GM21737 (cell line): ENCODE results near the gene IER2.

Experiments used
- ATAC-seq: cut with Tn5 transposase; IDR thresholded peaks from one replicate; pipeline ENCODE4 v1.9.1; 2021; ENCODE audit warnings: mild to moderate bottlenecking, moderate library complexity; ENCODE audit not compliant: unreplicated experiment

Gene IER2

GRCh38 chr19:13118424-13119193, 31.6 kb upstream of the IER2 start:
- ATAC-seq, result no peak

GRCh38 chr19:13119627-13120026, 30.6 kb upstream of the IER2 start:
- no peak for ATAC-seq

DNA sequence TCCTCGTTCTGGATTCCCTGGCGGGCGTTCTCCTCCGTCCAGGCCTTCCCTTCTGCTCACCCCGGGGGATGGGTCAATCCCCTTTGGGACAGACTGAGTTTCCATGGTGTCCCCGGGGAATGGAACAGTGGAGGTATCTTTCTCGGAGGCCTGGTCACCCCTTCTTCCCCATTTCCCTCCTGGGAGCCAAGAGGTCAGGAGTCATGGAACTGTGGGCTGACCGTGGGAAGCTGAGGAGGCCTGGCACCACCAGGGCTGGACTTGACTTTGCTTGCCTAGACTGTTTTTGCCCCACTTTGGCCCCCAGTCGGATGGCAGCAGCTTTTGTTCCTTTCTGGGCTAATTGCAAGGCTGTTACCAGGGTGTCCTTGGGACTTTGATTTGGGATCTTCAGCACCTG, 30.2 kb upstream of the IER2 start:
- ATAC-seq, result no peak

GRCh38 chr19:13120817-13121216, 29.4 kb upstream of the IER2 start:
- ATAC-seq, result no peak

GRCh38 chr19:13121551-13122274, 28.5 kb upstream of the IER2 start:
- ATAC-seq, result no peak

DNA sequence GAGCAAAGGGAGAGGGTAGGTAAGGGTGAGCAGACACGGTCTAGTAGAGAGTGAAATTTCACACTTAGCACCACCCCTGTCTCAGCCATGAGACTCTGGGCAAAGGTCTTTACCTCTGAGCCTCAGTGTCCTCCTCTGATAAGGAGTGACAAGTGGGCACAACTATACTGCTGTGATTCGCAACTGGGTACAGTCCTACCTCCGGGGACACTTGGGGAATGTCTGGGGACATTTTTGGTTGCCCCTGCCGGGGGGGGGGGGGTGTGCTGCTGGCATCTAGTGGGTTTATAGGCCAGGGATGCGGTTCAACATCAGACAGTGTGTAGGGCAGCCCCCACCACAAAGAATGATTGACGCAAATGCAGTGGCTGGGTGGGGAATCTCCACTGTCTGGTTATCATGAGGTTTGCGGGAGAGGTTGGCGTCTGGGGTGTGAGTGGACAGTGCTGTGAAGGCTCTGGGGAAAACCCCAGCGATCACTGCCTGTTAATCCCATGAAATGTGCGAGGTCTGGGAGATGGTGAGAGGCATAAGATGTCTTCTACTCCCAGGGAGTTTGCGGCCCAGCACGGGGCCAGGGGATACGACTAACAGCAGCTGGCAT, 27.8 kb upstream of the IER2 start:
- ATAC-seq, result no peak

DNA sequence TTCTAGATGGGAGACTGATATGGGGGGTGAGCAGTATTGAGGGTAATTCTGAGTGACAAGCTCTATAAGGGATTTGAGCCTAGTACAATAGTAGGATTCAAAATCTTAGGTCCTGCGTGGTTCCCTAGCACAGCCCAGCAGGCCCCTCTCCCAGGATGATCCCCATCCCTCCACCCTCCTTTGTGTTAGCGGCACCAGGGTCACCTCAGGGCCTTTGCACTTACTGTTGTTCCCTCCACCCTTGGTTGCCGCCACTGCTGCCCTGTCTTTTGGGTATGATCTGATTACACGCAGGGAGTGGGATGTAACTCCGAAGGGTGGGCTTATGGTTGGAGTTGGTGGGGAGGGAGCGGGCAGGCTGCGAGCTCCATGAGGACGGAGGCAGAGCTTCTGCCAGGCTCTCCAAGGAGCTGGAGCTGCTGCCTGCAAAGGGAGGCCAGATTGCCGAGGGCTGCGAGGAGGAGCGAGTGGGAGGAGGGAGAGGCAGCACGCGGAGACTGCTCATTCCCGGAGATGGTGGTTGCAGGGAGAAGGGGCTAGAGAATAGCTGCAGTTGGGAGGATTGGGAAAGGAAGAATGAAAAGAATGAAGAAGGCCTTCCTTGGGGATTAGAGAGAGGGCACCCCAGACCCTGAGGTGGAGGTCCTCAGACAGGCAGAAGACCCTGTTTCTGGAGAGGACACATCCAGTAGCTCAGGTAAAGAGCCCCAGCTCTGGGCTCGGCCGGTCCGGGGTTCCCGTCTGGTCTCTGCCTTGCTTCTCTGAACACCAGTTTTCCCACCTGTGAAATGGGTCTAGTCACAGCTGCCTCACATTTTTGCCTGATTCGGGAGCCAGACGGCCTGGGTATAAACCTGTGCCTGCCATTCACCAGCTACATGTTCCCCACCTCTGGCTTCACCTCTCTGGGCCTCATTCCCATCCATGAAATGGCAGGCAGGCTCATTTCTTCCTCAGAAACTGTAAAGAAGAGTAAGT, 26.9 kb upstream of the IER2 start:
- no peak for ATAC-seq

- no peak for ATAC-seq
These were observed 23.2 kb upstream of the IER2 start for GRCh38 chr19:13127051-13127450.

DNA sequence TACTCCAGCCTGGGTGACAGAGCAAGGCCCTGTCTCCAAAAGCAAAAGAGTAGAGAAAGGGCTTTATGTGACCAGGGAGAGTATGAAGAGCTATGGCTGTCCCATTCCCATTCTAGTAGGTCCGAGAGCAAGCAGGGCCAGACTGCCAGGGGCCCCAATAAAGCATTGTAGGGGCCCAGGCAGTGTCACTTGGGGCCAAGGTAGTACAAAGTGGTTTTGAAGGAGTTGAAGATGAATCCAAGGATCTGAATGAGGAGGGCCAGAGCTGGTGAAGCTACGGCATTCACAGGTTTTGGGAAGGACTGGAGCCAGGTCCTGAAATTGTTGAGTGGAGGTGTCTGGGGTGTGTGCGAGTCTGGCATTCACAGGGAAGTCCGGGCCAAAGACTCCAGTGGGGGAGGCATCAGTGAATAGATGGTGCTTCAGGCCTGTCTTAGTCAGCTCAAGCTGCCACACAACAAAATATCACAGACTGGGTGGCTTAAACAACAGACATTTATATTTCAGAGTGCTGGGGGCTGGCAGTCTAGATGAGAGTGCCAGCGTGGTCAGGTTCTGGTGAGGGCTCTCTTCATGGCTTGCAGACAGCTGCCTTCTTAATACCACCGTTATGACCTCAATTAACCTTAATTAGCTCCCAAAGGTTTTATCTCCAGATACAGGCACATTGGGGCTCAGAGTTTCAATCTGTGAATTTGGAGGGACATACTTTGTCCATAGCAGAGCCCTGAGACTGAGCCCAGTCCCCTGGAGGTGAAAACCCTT, 22.2 kb upstream of the IER2 start:
- ATAC-seq, result no peak

DNA sequence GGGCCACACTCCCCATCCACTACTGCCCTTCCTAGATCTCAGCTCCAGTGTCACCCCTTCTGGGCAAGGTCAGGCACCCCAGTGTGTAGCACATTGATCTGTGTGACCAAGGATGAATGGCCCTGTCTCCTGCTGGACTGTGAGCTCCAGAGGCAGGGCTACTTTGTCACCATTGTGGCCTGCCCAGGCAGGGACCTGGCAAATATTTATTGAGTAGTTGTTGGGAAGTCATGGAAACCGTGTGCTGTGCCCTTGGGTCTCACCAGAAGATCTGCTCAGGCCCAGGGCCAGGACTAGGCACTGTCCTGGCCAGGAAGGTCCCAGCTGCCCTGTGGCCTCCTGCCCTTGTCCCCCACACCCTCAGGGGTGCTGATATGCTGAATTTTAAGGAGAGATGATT, 21.6 kb upstream of the IER2 start:
- no peak for ATAC-seq

- ATAC-seq, result no peak
These were observed 20.8 kb upstream of the IER2 start for GRCh38 chr19:13129384-13129783.

GRCh38 chr19:13130886-13131490, 19.2 kb upstream of the IER2 start:
- no peak for ATAC-seq

GRCh38 chr19:13132471-13133180, 17.6 kb upstream of the IER2 start:
- no peak for ATAC-seq

DNA sequence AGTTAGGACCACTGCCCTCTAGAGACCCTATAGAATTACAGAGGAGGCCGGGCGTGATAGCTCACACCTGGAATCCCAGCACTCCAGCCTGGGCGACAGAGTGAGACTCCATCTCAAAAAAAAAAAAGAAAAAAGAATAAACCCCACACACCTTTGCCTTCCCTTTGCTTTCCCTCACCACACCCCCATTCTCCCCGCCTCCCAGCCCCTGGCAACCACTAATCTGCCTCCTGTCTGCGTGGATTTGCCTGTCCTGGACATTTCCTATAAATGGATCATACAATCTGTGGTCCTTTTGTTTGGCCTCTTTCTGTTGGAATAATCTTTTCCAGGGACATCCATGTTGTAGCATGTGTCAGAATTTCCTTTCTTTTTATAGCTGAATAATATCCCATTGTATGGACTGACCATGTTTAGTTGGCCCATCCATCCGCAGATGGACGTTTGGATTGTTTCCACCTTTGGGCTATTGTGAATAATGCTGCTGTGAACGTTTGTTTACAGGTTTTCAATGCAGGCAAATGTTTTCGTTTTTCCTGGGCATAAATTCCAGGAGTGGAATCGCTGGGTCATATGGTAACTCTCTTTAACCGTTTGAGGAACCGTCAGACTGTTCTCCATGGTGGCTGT, 16.9 kb upstream of the IER2 start:
- ATAC-seq, result no peak

DNA sequence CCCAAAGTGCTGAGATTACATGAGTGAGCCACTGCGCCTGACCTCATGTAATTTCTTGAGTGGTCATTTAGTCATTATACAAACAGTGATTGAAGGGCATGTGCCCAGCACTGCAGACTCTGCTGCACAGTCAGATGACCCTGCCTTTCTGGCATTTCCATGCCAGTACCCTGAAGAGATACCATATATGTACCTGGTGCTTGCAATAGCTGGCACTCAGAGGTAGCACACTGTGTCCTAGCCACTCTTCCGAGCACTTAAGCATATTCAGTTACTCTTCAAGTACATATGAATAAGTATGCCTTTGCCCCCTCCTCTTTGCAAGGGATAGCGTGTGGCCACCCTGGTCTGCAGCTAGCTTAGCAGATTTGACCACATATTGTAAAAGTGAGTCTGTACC, 15.6 kb upstream of the IER2 start:
- no peak for ATAC-seq

- ATAC-seq, result no peak
These were observed 14.8 kb upstream of the IER2 start for GRCh38 chr19:13135068-13136062.

DNA sequence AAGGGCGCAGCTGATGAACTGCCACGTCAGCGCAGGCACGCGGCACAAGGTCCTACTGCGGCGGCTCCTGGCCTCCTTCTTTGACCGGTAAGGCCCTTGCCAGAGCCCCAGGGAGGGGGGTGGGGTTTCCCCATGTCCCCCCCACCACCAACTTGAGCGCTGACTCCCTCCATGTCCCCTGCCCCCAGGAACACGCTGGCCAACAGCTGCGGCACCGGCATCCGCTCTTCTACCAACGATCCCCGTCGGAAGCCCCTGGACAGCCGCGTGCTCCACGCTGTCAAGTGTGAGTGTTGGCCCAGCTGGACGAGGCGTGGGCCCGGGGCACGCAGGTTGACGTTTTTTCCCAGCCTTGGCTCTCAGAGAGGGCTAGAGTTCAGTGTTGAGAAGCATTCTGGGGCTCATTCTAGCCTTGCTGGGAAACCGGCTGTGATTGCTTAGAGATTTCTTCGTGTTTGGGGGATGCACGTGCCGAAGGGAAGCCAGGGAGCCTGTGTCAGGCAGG, 12.9 kb upstream of the IER2 start:
- no peak for ATAC-seq
